ENCODE data around the gene DCAF5.
"Not testable (repeated sequence)": the region's sequence is repeated elsewhere in the genome, so short reads cannot be mapped to it uniquely, and the experiment has no call there.

The DCAF5 gene

GRCh38 chr14:69079188-69079742 lies 73.7 kb downstream of the DCAF5 start:
- Histone ChIP-seq H3K4me1 (ENCODE audit: control insufficient read depth, low read depth, low read length) (no peaks in the 10 kb centered on the region), H3K9ac (ENCODE audit: low read length) (no peak overlapping the region), H3K27ac (ENCODE audit: low read length) (no peak overlapping the region), H3K27me3 (ENCODE audit: control insufficient read depth, insufficient read depth, low read length) (no peaks in the 10 kb centered on the region), H3K4me3 (ENCODE audit: low read length) (no peak overlapping the region), H3K36me3 (ENCODE audit: control insufficient read depth, low read depth, low read length) (peaks cover 7% of the 10 kb centered on the region), H3K9me3 (ENCODE audit: control insufficient read depth, low read depth, low read length) (no peaks in the 10 kb centered on the region)

- Histone ChIP-seq H3K9me3 (ENCODE audit: control insufficient read depth, low read depth, low read length) (no peaks in the 10 kb centered on the region), H3K4me3 (ENCODE audit: low read length) (no peak overlapping the region), H3K9ac (ENCODE audit: low read length) (no peak overlapping the region), H3K27ac (ENCODE audit: low read length) (no peak overlapping the region), H3K27me3 (ENCODE audit: control insufficient read depth, insufficient read depth, low read length) (no peaks in the 10 kb centered on the region), H3K4me1 (ENCODE audit: control insufficient read depth, low read depth, low read length) (no peaks in the 10 kb centered on the region), H3K36me3 (ENCODE audit: control insufficient read depth, low read depth, low read length) (peaks cover 12% of the 10 kb centered on the region)
Measured at GRCh38 chr14:69077841-69078240, 75.1 kb downstream of the DCAF5 start.

- peaks cover 15% of the 10 kb centered on the region for H3K36me3 ChIP-seq (ENCODE audit: control insufficient read depth, low read depth, low read length)
- not testable (repeated sequence) for H3K9me3 ChIP-seq (ENCODE audit: control insufficient read depth, low read depth, low read length); H3K4me1 ChIP-seq (ENCODE audit: control insufficient read depth, low read depth, low read length); H3K4me3 ChIP-seq (ENCODE audit: low read length); H3K9ac ChIP-seq (ENCODE audit: low read length); H3K27ac ChIP-seq (ENCODE audit: low read length); H3K27me3 ChIP-seq (ENCODE audit: control insufficient read depth, insufficient read depth, low read length)
Measured at GRCh38 chr14:69077185-69077584, 75.7 kb downstream of the DCAF5 start.

- no peak overlapping the region for H3K4me3 ChIP-seq (ENCODE audit: low read length)
- H3K4me1 ChIP-seq (ENCODE audit: control insufficient read depth, low read depth, low read length) = no peaks in the 10 kb centered on the region
- no peaks in the 10 kb centered on the region for H3K9me3 ChIP-seq (ENCODE audit: control insufficient read depth, low read depth, low read length)
- H3K9ac ChIP-seq (ENCODE audit: low read length) = no peak overlapping the region
- H3K27ac ChIP-seq (ENCODE audit: low read length) = no peak overlapping the region
- peaks cover 15% of the 10 kb centered on the region for H3K36me3 ChIP-seq (ENCODE audit: control insufficient read depth, low read depth, low read length)
- H3K27me3 ChIP-seq (ENCODE audit: control insufficient read depth, insufficient read depth, low read length) = no peaks in the 10 kb centered on the region
Measured at GRCh38 chr14:69076341-69076740, 76.6 kb downstream of the DCAF5 start.

- H3K4me1 ChIP-seq (ENCODE audit: control insufficient read depth, low read depth, low read length) = no peaks in the 10 kb centered on the region
- H3K9ac ChIP-seq (ENCODE audit: low read length) = no peak overlapping the region
- no peaks in the 10 kb centered on the region for H3K9me3 ChIP-seq (ENCODE audit: control insufficient read depth, low read depth, low read length)
- no peak overlapping the region for H3K27ac ChIP-seq (ENCODE audit: low read length)
- peaks cover 15% of the 10 kb centered on the region for H3K36me3 ChIP-seq (ENCODE audit: control insufficient read depth, low read depth, low read length)
- H3K27me3 ChIP-seq (ENCODE audit: control insufficient read depth, insufficient read depth, low read length) = no peaks in the 10 kb centered on the region
- H3K4me3 ChIP-seq (ENCODE audit: low read length) = no peak overlapping the region
Measured at GRCh38 chr14:69073915-69074314, 79.0 kb downstream of the DCAF5 start.

- Histone ChIP-seq H3K36me3 (ENCODE audit: control insufficient read depth, low read depth, low read length) (peaks cover 15% of the 10 kb centered on the region), H3K4me1 (ENCODE audit: control insufficient read depth, low read depth, low read length) (no peaks in the 10 kb centered on the region), H3K27me3 (ENCODE audit: control insufficient read depth, insufficient read depth, low read length) (no peaks in the 10 kb centered on the region), H3K27ac (ENCODE audit: low read length) (no peak overlapping the region), H3K9me3 (ENCODE audit: control insufficient read depth, low read depth, low read length) (no peaks in the 10 kb centered on the region), H3K9ac (ENCODE audit: low read length) (no peak overlapping the region), H3K4me3 (ENCODE audit: low read length) (no peak overlapping the region)
Measured at GRCh38 chr14:69073429-69073828, 79.5 kb downstream of the DCAF5 start.

- Histone ChIP-seq H3K27ac (ENCODE audit: low read length) (no peak overlapping the region), H3K9ac (ENCODE audit: low read length) (no peak overlapping the region), H3K4me1 (ENCODE audit: control insufficient read depth, low read depth, low read length) (no peaks in the 10 kb centered on the region), H3K9me3 (ENCODE audit: control insufficient read depth, low read depth, low read length) (no peaks in the 10 kb centered on the region), H3K27me3 (ENCODE audit: control insufficient read depth, insufficient read depth, low read length) (no peaks in the 10 kb centered on the region), H3K4me3 (ENCODE audit: low read length) (no peak overlapping the region), H3K36me3 (ENCODE audit: control insufficient read depth, low read depth, low read length) (peaks cover 15% of the 10 kb centered on the region)
Measured at GRCh38 chr14:69072584-69072983, 80.3 kb downstream of the DCAF5 start.

GRCh38 chr14:69068744-69069421 lies 84.0 kb downstream of the DCAF5 start:
- H3K9ac ChIP-seq (ENCODE audit: low read length) = no peak overlapping the region
- no peaks in the 10 kb centered on the region for H3K9me3 ChIP-seq (ENCODE audit: control insufficient read depth, low read depth, low read length)
- H3K27me3 ChIP-seq (ENCODE audit: control insufficient read depth, insufficient read depth, low read length) = no peaks in the 10 kb centered on the region
- no peak overlapping the region for H3K27ac ChIP-seq (ENCODE audit: low read length)
- no peak overlapping the region for H3K4me3 ChIP-seq (ENCODE audit: low read length)
- no peaks in the 10 kb centered on the region for H3K4me1 ChIP-seq (ENCODE audit: control insufficient read depth, low read depth, low read length)
- peaks cover 8% of the 10 kb centered on the region for H3K36me3 ChIP-seq (ENCODE audit: control insufficient read depth, low read depth, low read length)

GRCh38 chr14:69066396-69067171 lies 86.3 kb downstream of the DCAF5 start:
- Histone ChIP-seq H3K4me3 (ENCODE audit: low read length) (no peak overlapping the region), H3K4me1 (ENCODE audit: control insufficient read depth, low read depth, low read length) (no peaks in the 10 kb centered on the region), H3K9me3 (ENCODE audit: control insufficient read depth, low read depth, low read length) (no peaks in the 10 kb centered on the region), H3K27ac (ENCODE audit: low read length) (no peak overlapping the region), H3K9ac (ENCODE audit: low read length) (no peak overlapping the region), H3K27me3 (ENCODE audit: control insufficient read depth, insufficient read depth, low read length) (no peaks in the 10 kb centered on the region), H3K36me3 (ENCODE audit: control insufficient read depth, low read depth, low read length) (peaks cover 1% of the 10 kb centered on the region)

- H3K36me3 ChIP-seq (ENCODE audit: control insufficient read depth, low read depth, low read length); H3K9ac ChIP-seq (ENCODE audit: low read length); H3K4me1 ChIP-seq (ENCODE audit: control insufficient read depth, low read depth, low read length); H3K27me3 ChIP-seq (ENCODE audit: control insufficient read depth, insufficient read depth, low read length); H3K27ac ChIP-seq (ENCODE audit: low read length); H3K4me3 ChIP-seq (ENCODE audit: low read length); H3K9me3 ChIP-seq (ENCODE audit: control insufficient read depth, low read depth, low read length): not testable (repeated sequence)
Measured at GRCh38 chr14:69065934-69066333, 87.0 kb downstream of the DCAF5 start.

- no peaks in the 10 kb centered on the region for H3K4me1 ChIP-seq (ENCODE audit: control insufficient read depth, low read depth, low read length)
- H3K9ac ChIP-seq (ENCODE audit: low read length) = no peak overlapping the region
- H3K36me3 ChIP-seq (ENCODE audit: control insufficient read depth, low read depth, low read length) = peaks cover 4% of the 10 kb centered on the region
- no peaks in the 10 kb centered on the region for H3K9me3 ChIP-seq (ENCODE audit: control insufficient read depth, low read depth, low read length)
- no peak overlapping the region for H3K4me3 ChIP-seq (ENCODE audit: low read length)
- no peak overlapping the region for H3K27ac ChIP-seq (ENCODE audit: low read length)
- no peaks in the 10 kb centered on the region for H3K27me3 ChIP-seq (ENCODE audit: control insufficient read depth, insufficient read depth, low read length)
Measured at GRCh38 chr14:69064596-69064995, 88.3 kb downstream of the DCAF5 start.
